ENCODE measurements around the gene PRM1.

- TF ChIP-seq TAF1 (CRISPR knock-in tag; IDR thresholded peaks at IDR 0.05) (no peak), MTF1 (CRISPR knock-in tag; IDR thresholded peaks at IDR 0.05) (no peak), AKNA (CRISPR knock-in tag; IDR thresholded peaks at IDR 0.05; ENCODE audit: borderline replicate concordance) (no peak), POLR2AphosphoS5 (IDR thresholded peaks at IDR 0.05; ENCODE audit: low read depth, low read length) (no peak), MED8 (CRISPR knock-in tag; IDR thresholded peaks at IDR 0.05; ENCODE audit: insufficient replicate concordance) (no peak), FOXA1 (IDR thresholded peaks at IDR 0.05) (no peak), FOXA1 (CRISPR knock-in tag; IDR thresholded peaks at IDR 0.05) (no peak), JUND (CRISPR knock-in tag; IDR thresholded peaks at IDR 0.05) (no peak), RFXAP (CRISPR knock-in tag; IDR thresholded peaks at IDR 0.05; ENCODE audit: borderline replicate concordance) (no peak), PHF21A (CRISPR knock-in tag; IDR thresholded peaks at IDR 0.05) (no peak)
- TF ChIP-seq, protein P1, sequence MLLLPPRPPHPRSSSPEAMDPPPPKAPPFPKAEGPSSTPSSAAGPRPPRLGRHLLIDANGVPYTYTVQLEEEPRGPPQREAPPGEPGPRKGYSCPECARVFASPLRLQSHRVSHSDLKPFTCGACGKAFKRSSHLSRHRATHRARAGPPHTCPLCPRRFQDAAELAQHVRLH (CRISPR knock-in tag; IDR thresholded peaks at IDR 0.05; ENCODE audit: borderline replicate concordance, low read depth): no peak
Measured at GRCh38 chr16:11248133-11248532, 33.0 kb downstream of the PRM1 start.
